HepG2 (cell line): Measurements from ENCODE around the gene CFAP45.

Experiments
- AKAP8 ChIP-seq: sonication (generic); formaldehyde crosslinking; IDR thresholded peaks from 2 replicates; pipeline ENCODE4 v1.5.1; 2020; ENCODE audit warnings: mild to moderate bottlenecking, missing genetic modification reagents
- RNF2 ChIP-seq: fragments of 450-650 bp; conservative IDR thresholded peaks from 2 replicates; pipeline ENCODE4 v1.6.1; 2016; ENCODE audit warnings: low read depth
- TFDP2 ChIP-seq: sonication (generic); formaldehyde crosslinking; IDR thresholded peaks from 2 replicates; pipeline ENCODE4 v1.4.0; 2020; ENCODE audit warnings: missing genetic modification reagents
- ZNF121 ChIP-seq: sonication (generic); formaldehyde crosslinking; IDR thresholded peaks from 2 replicates; pipeline ENCODE4 v1.5.0; 2020; ENCODE audit warnings: mild to moderate bottlenecking, missing genetic modification reagents
- ZNF639 ChIP-seq: conservative IDR thresholded peaks from 2 replicates; pipeline ENCODE4 v1.6.1; 2018; ENCODE audit warnings: missing genetic modification reagents
- ZNF703 ChIP-seq: sonication (generic); formaldehyde crosslinking; IDR thresholded peaks from 2 replicates; pipeline ENCODE4 v1.5.1; 2020; ENCODE audit warnings: missing genetic modification reagents, mild to moderate bottlenecking, moderate library complexity, borderline replicate concordance

GRCh38 chr1:159936273-159936904 lies 36.4 kb upstream of the CFAP45 start:
- TF ChIP-seq TFDP2 (CRISPR knock-in tag), result no peak
- no peak for TF ChIP-seq ZNF121 (CRISPR knock-in tag)
- TF ChIP-seq ZNF703 (CRISPR knock-in tag), result no peak
- no peak for TF ChIP-seq AKAP8 (CRISPR knock-in tag)
- TF ChIP-seq ZNF639 (CRISPR knock-in tag), result no peak
- no peak for TF ChIP-seq RNF2
